ENCODE data around the gene KRTAP21-2. TPM values are rescaled to one million over a fixed set of nuclear protein-coding genes. Genes with fewer than 3 reads are reported as not detected.
A peak's percentile ranks its signal among the peaks of the same experiment; 100 is the strongest.

The KRTAP21-2 gene
- total RNA-seq (2022) (not detected in 2 replicates), Bru-seq, nascent RNA (not detected), BruChase-seq, experiment 1, labeled RNA remaining after a 2-hour chase (not detected), BruChase-seq, experiment 2, labeled RNA remaining after a 6-hour chase (not detected)
- long read RNA-seq = 0 reads

- Histone ChIP-seq H3K4me1 (no peaks in the 10 kb centered on the region), H3K9me3 (no peaks in the 10 kb centered on the region), H3K36me3 (ENCODE audit: control insufficient read depth, insufficient read depth, low read length) (no peaks in the 10 kb centered on the region), H3K27me3 (replicated peaks; ENCODE audit: control insufficient read depth, insufficient read depth, low read length) (no peaks in the 10 kb centered on the region), H3K4me3 (ENCODE audit: low read depth, low read length) (no peak within 1 kb of the TSS)
- no peaks in the 10 kb centered on the region for H3K27me3 Mint-ChIP-seq (ENCODE audit: insufficient read depth, unreplicated experiment)
- no peaks in the 10 kb centered on the region for H3K9me3 Mint-ChIP-seq (ENCODE audit: unreplicated experiment)
- CTCF ChIA-PET = no interaction called here
- no peak for DNase-seq
- BruUV-seq (replicated peaks) = no TSS peak
- POLR2A ChIA-PET = no interaction called here
- H3K27ac Mint-ChIP-seq (ENCODE audit: unreplicated experiment) = no peak within 1 kb of the TSS
- H3K4me3 Mint-ChIP-seq (ENCODE audit: unreplicated experiment) = no peak within 1 kb of the TSS
- no peak for TF ChIP-seq CTCF (IDR thresholded peaks at IDR 0.05; ENCODE audit: insufficient read depth in 1 of 2, low read depth in 1 of 2, low read length in 1 of 2, severe bottlenecking in 1 of 2, unreplicated experiment in 1 of 2)
- H3K4me1 Mint-ChIP-seq (ENCODE audit: low read depth, unreplicated experiment) = no peaks in the 10 kb centered on the region
- intact Hi-C loops (cut with micrococcal nuclease; ENCODE audit: unreplicated experiment) = no loop called here
- no peaks in the 10 kb centered on the region for H3K36me3 Mint-ChIP-seq (ENCODE audit: insufficient read depth, unreplicated experiment)
Measured at GRCh38 chr21:30747159-30747558, at the start of gene KRTAP21-2. TSS of gene KRTAP21-2 (minus strand) at chr21:30747259. CDS start at chr21:30747202, 57 bp downstream.

- CTCF ChIA-PET = no interaction called here
- Mint-ChIP-seq H3K36me3 (ENCODE audit: insufficient read depth, unreplicated experiment) (no peaks in the 10 kb centered on the region), H3K27ac (ENCODE audit: unreplicated experiment) (no peak overlapping the region), H3K4me1 (ENCODE audit: low read depth, unreplicated experiment) (no peaks in the 10 kb centered on the region), H3K9me3 (ENCODE audit: unreplicated experiment) (peaks cover 10% of the 10 kb centered on the region), H3K4me3 (ENCODE audit: unreplicated experiment) (peak overlapping the region; percentile 53), H3K27me3 (ENCODE audit: insufficient read depth, unreplicated experiment) (no peaks in the 10 kb centered on the region)
- no peaks in the 10 kb centered on the region for H3K27me3 ChIP-seq (replicated peaks; ENCODE audit: control insufficient read depth, insufficient read depth, low read length)
- no peak overlapping the region for H3K4me3 ChIP-seq (ENCODE audit: low read depth, low read length)
- no peaks in the 10 kb centered on the region for H3K9me3 ChIP-seq
- POLR2A ChIA-PET = no interaction called here
- no peak for TF ChIP-seq CTCF (IDR thresholded peaks at IDR 0.05; ENCODE audit: insufficient read depth in 1 of 2, low read depth in 1 of 2, low read length in 1 of 2, severe bottlenecking in 1 of 2, unreplicated experiment in 1 of 2)
- intact Hi-C loops (cut with micrococcal nuclease; ENCODE audit: unreplicated experiment) = loop anchor here (5.0 kb wide), 1 partner anchor 44 kb away; no protein-coding TSS in a partner anchor
- no TSS peak for BruUV-seq (replicated peaks)
- H3K4me1 ChIP-seq = peaks cover 24% of the 10 kb centered on the region
- DNase-seq = peak; percentile 30 to 31
- no peaks in the 10 kb centered on the region for H3K36me3 ChIP-seq (ENCODE audit: control insufficient read depth, insufficient read depth, low read length)
Measured at GRCh38 chr21:30793581-30794314, 46.7 kb upstream of the KRTAP21-2 start.

DNA sequence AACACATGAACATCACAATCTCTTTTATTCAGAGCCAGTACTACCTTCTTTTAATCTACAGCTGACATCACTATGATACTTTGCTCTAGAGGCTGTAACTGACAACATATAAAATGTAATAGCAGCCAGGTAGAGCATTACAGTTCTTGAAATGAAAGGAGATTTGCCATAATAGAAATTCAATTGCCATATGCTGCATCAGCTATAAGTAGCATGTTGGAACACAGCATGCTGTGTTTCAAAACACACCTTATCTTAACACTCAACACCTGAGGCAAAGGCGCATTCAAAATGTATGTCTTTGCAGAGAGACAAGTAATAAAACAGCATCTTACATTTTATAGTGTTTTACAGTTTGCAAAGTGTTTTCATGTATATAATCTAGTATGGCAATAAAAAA lies 32.2 kb upstream of the KRTAP21-2 start:
- no peak overlapping the region for H3K4me3 ChIP-seq (ENCODE audit: low read depth, low read length)
- Mint-ChIP-seq H3K4me1 (ENCODE audit: low read depth, unreplicated experiment) (no peaks in the 10 kb centered on the region), H3K27me3 (ENCODE audit: insufficient read depth, unreplicated experiment) (no peaks in the 10 kb centered on the region), H3K36me3 (ENCODE audit: insufficient read depth, unreplicated experiment) (no peaks in the 10 kb centered on the region), H3K4me3 (ENCODE audit: unreplicated experiment) (no peak overlapping the region), H3K27ac (ENCODE audit: unreplicated experiment) (no peak overlapping the region), H3K9me3 (ENCODE audit: unreplicated experiment) (no peaks in the 10 kb centered on the region)
- POLR2A ChIA-PET = no interaction called here
- no peaks in the 10 kb centered on the region for H3K9me3 ChIP-seq
- CTCF ChIA-PET = no interaction called here
- H3K27me3 ChIP-seq (replicated peaks; ENCODE audit: control insufficient read depth, insufficient read depth, low read length) = no peaks in the 10 kb centered on the region
- H3K4me1 ChIP-seq = no peaks in the 10 kb centered on the region
- intact Hi-C loops (cut with micrococcal nuclease; ENCODE audit: unreplicated experiment) = no loop called here
- H3K36me3 ChIP-seq (ENCODE audit: control insufficient read depth, insufficient read depth, low read length) = no peaks in the 10 kb centered on the region
- BruUV-seq (replicated peaks) = no TSS peak
- no peak for TF ChIP-seq CTCF (IDR thresholded peaks at IDR 0.05; ENCODE audit: insufficient read depth in 1 of 2, low read depth in 1 of 2, low read length in 1 of 2, severe bottlenecking in 1 of 2, unreplicated experiment in 1 of 2)
- no peak for DNase-seq

All from Caco-2 (cell line).